ENCODE results near the gene GNPDA1. TPM values are rescaled to one million over a fixed set of nuclear protein-coding genes. Genes with fewer than 3 reads are reported as not detected.

The GNPDA1 gene
- total RNA-seq = 10 to 100 TPM; 15.0 to 34.4 (median 24.3) TPM

- Histone ChIP-seq H3K4me3 (peak within 1 kb of the TSS; percentile 77), H3K27ac (peak within 1 kb of the TSS; percentile 90), H3K9me3 (no peaks in the 10 kb centered on the region), H3K27me3 (no peaks in the 10 kb centered on the region), H3K36me3 (no peaks in the 10 kb centered on the region), H3K4me1 (peaks cover 34% of the 10 kb centered on the region)
- peak; percentile 83 to 87 for DNase-seq (ENCODE audit: low spot score in 2 of 2)
- under 1% methylated on average over 17 of the region's 58 CpGs for WGBS
- TF ChIP-seq CTCF (IDR thresholded peaks at IDR 0.05) = no peak
- peak in 2 of 3 donors; percentile 14 to 20 for TF ChIP-seq POLR2AphosphoS5 (IDR thresholded peaks at IDR 0.05)
- peak in 1 of 2 donors; percentile 63 for TF ChIP-seq POLR2A (IDR thresholded peaks at IDR 0.05)
- no peak for TF ChIP-seq EP300 (IDR thresholded peaks at IDR 0.05)
These were observed at the start of gene GNPDA1 for GRCh38 chr5:142012792-142013388. TSS of gene GNPDA1 (minus strand) at chr5:142013027. CDS start at chr5:142012035, 992 bp downstream.

- TF ChIP-seq EP300 (IDR thresholded peaks at IDR 0.05) (no peak), POLR2A (IDR thresholded peaks at IDR 0.05) (no peak), CTCF (IDR thresholded peaks at IDR 0.05) (no peak), POLR2AphosphoS5 (IDR thresholded peaks at IDR 0.05) (no peak)
- H3K27me3 ChIP-seq = no peaks in the 10 kb centered on the region
- no peaks in the 10 kb centered on the region for H3K36me3 ChIP-seq
- peaks cover 6% of the 10 kb centered on the region for H3K4me1 ChIP-seq
- WGBS = 60% methylated on average over 1 of the region's 1 CpG
- no peak overlapping the region for H3K4me3 ChIP-seq
- H3K9me3 ChIP-seq = no peaks in the 10 kb centered on the region
- no peak overlapping the region for H3K27ac ChIP-seq
- no peak for DNase-seq (ENCODE audit: low spot score in 2 of 2)
These were observed 46.6 kb upstream of the GNPDA1 start for GRCh38 chr5:142059304-142059940.

- Histone ChIP-seq H3K27ac (no peak overlapping the region), H3K9me3 (no peaks in the 10 kb centered on the region)
These were observed 44.9 kb upstream of the GNPDA1 start for GRCh38 chr5:142057697-142058056.

GRCh38 chr5:142056816-142057696 lies 44.2 kb upstream of the GNPDA1 start:
- Histone ChIP-seq H3K36me3 (no peaks in the 10 kb centered on the region), H3K9me3 (no peaks in the 10 kb centered on the region), H3K4me1 (peaks cover 20% of the 10 kb centered on the region), H3K4me3 (no peak overlapping the region), H3K27me3 (no peaks in the 10 kb centered on the region), H3K27ac (no peak overlapping the region)
- no peak for DNase-seq (ENCODE audit: low spot score in 2 of 2)
- TF ChIP-seq CTCF (IDR thresholded peaks at IDR 0.05) (no peak), POLR2AphosphoS5 (IDR thresholded peaks at IDR 0.05) (no peak), EP300 (IDR thresholded peaks at IDR 0.05) (no peak)
- WGBS = 65% methylated on average over 5 of the region's 5 CpGs

More at GRCh38 chr5:142057697-142058056, 44.9 kb upstream of the GNPDA1 start:
- no peaks in the 10 kb centered on the region for H3K27me3 ChIP-seq
- TF ChIP-seq EP300 (IDR thresholded peaks at IDR 0.05) (no peak), POLR2A (IDR thresholded peaks at IDR 0.05) (no peak), CTCF (IDR thresholded peaks at IDR 0.05) (no peak), POLR2AphosphoS5 (IDR thresholded peaks at IDR 0.05) (no peak)
- DNase-seq (ENCODE audit: low spot score in 2 of 2) = no peak
- H3K36me3 ChIP-seq = no peaks in the 10 kb centered on the region
- peaks cover 20% of the 10 kb centered on the region for H3K4me1 ChIP-seq
- no peak overlapping the region for H3K4me3 ChIP-seq

- Histone ChIP-seq H3K4me1 (peaks cover 20% of the 10 kb centered on the region), H3K4me3 (no peak overlapping the region), H3K9me3 (no peaks in the 10 kb centered on the region), H3K27ac (no peak overlapping the region), H3K27me3 (no peaks in the 10 kb centered on the region), H3K36me3 (no peaks in the 10 kb centered on the region)
- 95% methylated on average over 1 of the region's 1 CpG for WGBS
- no peak for DNase-seq (ENCODE audit: low spot score in 2 of 2)
- TF ChIP-seq CTCF (IDR thresholded peaks at IDR 0.05) = no peak
These were observed 42.5 kb upstream of the GNPDA1 start for GRCh38 chr5:142055301-142055700.

Data from suprapubic skin (tissue), 4 donors.